Anterior cingulate cortex (tissue), 58 donors: ENCODE results near the gene CCDC148.

Experiments
- DNase-seq, 58 donors: peaks; one replicate each; lab custom pipeline; 2025; lab: John Stamatoyannopoulos, UW

The CCDC148 gene

GRCh38 chr2:158184556-158185343 lies 271.8 kb downstream of the CCDC148 start:
- no peak for DNase-seq

DNA sequence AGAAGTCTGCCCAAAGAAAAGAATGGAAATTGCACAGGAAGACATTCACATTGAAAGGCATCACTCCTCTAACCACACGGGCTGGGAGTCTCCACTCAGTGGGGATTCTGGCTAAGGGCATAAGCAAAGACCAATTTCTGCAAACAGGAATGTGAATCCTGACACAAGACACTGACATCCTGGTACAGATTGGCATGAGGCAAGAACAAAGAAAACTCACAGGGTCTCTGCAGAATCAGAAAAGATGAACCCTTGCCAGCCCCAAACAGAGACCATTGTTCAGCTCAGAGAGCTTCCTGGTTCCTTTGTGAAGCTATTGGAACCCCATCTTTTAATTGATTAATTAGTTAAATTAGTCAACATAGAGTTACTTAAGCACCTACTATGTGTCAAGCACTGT lies 272.6 kb downstream of the CCDC148 start:
- DNase-seq, result peak in 24 of 58 donors; percentile 1 to 71 (median 26)

- no peak for DNase-seq
These were observed 273.8 kb downstream of the CCDC148 start for GRCh38 chr2:158182676-158183295.

DNA sequence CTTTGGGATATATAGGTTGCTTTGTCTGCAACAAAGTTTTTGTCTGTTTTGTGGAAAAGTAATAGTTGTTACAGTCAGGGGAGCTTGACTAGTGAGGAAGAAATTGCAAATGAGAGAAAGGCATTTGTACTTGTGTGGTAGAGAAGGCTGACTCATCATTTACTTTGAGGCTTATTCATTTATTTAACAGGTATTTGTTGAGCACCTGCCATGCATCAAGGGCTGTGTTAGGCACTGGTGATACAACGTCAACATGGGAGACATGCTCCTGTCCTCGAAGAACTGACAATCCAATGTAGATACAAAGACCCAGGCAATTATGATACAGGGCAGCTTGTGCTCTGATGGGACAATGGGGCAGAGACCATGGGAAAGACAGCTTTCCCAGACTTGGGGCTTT lies 275.4 kb downstream of the CCDC148 start:
- DNase-seq, result no peak

DNA sequence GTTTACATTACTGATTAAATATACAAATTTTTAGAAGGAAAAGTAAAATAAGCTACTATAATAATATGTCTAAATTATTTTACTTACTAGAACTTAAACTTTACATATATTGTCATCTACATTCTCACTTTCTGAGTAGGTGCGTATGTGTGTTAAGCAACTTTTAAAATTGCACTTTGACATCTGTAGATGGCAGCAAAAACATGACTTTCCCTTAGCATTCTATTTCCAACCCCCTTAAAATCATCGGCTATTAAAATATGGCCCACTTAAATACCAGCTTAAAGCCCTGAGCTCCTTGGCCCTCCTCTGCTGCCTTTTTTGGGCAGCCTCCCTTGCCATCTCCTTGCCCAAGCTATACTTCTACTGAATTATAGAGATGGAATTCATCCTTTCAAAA lies 276.9 kb downstream of the CCDC148 start:
- DNase-seq, result no peak

DNA sequence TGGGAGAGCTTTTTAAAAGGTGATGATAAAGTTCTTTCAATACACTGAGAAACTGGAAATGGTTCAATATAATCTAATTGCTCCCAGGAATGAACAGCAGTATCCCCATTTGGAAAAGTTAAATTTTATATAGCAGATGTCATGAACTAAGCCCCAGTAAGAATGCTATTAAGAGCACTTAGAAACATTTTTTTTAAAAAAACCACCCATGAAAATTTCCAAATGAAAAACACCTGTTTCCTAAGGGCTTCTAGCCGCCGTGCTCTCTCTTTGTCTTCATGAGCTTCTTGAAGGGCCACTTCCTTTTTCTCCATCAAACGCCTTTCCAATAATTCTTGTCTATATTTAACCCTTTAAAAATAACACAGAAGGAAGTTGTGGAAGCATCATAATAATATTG lies 277.9 kb downstream of the CCDC148 start:
- DNase-seq, result no peak

DNA sequence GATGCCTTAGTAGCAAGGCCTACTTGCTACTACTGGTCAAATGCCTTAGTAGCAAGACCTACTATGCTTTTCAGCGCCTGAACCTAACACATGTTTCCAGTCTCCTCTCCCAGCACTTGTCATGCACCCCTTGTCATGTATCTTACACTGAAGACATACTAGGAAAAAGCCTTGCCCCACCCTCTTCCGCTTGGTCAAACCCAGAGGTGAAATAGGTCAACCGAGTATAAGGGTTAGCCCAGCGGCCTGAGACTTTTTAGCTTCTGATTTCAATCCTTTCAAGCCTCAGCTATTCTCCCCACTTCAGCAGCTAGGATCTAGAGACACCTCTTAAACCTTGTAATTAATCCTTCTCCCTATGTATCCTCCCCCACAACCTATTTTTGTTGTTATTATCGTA lies 281.6 kb downstream of the CCDC148 start:
- DNase-seq, result no peak

GRCh38 chr2:158174495-158174894 lies 282.1 kb downstream of the CCDC148 start:
- DNase-seq, result no peak

GRCh38 chr2:158172719-158173118 lies 283.8 kb downstream of the CCDC148 start:
- DNase-seq, result no peak

DNA sequence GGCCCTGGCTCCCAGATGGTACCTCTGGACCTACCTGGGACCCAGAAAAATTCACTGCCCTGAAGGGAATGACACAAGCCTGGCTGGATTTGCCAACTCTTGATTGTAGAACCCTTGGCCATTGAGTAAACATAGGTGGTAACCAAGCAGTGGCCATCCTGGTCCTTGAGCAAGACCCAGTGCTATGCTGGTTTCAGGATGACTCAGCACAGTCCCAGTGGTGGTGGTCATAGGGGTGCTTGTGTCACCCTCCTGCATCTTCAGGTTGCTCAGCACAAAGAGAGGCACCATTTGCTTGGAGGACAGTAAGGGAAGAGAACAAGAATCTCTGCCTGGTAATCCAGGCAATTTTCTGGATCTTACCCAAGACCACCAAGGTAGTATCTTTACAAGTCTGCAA lies 302.0 kb downstream of the CCDC148 start:
- no peak for DNase-seq

- DNase-seq, result no peak
These were observed 303.1 kb downstream of the CCDC148 start for GRCh38 chr2:158153270-158154015.

GRCh38 chr2:158144914-158145625 lies 311.5 kb downstream of the CCDC148 start:
- DNase-seq, result no peak

GRCh38 chr2:158143703-158144360 lies 312.7 kb downstream of the CCDC148 start:
- DNase-seq, result no peak

DNA sequence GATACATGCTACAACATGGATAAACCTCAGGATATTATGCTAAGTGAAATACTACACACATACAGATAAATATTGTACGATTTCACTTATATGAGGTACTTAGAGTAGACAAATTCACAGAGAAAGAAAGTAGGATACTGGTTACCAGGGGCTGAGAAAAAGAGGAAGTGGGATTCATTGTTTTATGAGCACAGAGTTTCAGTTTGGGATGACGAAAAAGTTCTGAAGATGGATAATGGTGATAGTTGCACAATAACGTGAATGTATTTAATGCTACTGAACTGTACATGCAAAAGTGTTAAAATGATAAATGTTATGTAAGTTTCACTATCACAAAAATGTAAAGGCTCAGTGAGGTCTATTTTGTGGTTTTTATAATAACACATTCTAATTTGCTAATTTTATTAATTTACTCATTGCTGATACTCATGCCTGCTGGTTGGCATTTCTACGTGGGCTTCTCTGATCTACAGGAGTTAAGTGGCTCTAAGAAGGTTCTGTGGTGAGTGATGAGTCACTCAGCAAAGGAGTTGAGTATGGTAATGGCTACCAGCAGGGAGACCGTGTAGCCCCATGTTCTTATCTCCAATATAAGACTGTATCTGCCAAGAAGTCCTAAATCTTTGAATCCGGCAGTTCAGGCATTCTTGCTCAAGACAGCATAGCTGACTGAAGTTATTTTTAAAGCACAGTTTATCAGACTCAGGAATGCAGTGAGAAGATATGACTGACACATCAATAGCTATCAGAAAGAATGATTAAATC lies 313.8 kb downstream of the CCDC148 start:
- no peak for DNase-seq

DNA sequence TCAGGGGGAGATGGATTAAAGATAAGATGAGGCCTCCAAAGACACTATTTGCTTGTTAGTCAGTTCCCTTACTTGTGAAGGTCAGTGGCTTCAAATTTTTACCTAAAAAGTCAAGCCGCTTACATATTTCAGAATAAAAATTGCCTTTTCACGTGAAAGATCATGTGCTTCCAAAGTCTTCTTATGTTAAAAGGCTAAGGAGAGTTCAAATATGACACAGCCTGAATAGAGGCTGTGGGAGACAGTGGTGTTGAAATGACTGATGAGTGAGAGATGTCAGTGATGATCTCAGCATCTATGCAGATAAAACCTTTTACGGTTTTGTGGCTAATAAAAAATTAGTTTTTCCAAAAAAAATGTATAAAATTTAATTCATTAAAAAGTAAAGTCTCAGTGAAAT lies 314.4 kb downstream of the CCDC148 start:
- no peak for DNase-seq

DNA sequence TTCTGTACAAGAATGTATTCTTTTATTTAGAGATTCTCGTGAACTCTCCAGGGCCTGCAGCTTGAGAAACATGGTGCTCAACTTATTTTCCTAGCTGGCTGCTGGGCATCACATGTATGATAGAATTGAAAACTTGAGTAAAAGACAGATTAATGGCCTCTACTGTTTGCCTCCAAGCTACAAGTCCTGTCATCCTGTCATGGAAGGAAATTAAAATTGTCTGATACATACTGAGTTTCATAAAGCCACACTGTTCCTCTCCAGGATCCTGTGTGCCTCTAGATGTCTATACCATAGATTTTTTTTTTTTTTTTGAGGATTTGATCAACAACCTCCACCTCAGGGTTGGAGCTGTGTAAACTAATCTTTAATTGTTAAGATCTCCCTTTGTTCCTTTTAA lies 316.4 kb downstream of the CCDC148 start:
- DNase-seq, result no peak

GRCh38 chr2:158138255-158138654 lies 318.3 kb downstream of the CCDC148 start:
- peak in 9 of 58 donors; percentile 2 to 38 (median 7) for DNase-seq

GRCh38 chr2:158135096-158135495 lies 321.5 kb downstream of the CCDC148 start:
- DNase-seq, result no peak

DNA sequence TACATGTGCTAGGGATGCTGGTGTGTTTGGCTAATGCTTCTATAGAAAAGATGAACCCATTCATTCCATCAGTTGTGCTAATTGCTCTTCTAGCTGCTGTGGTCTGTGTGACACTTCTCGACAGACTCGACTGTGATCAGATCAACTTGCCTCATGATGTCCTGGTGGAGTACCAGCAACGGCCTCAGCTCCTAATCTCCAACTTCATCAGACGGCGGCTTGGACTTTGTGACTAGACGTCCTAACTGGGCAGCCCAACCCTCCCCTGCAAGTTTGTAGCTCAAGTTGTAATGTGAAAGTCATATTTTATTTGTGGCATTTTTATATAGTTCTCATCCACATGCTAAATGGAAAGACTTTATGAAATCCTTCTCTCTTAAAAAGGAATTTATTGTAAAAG lies 321.9 kb downstream of the CCDC148 start:
- DNase-seq, result no peak

DNA sequence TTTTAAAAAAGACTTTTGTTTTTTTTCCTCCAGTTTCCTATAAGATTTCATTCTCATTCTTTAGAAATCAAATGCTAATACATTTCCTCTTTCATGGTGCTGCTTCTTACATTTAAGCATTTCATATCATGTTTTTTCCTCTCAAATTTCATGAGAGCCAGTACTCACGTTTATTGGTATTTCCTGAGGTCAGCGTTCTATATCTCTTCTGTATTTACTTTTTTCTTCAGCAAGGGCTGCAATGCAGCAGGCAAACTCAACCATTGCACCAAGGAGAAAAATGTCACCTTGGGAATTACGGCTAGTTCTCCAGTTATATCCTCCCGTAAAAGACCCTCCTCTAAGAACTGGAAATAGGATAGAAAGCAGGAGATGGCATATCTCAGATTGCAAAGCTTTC lies 322.5 kb downstream of the CCDC148 start:
- DNase-seq, result no peak
